ENCODE data around the gene TMEM250. TPM values are rescaled to one million over a fixed set of nuclear protein-coding genes. Genes with fewer than 3 reads are reported as not detected.

The TMEM250 gene
- total RNA-seq, 1 experiment from 2014 or later: 48.4 TPM

DNA sequence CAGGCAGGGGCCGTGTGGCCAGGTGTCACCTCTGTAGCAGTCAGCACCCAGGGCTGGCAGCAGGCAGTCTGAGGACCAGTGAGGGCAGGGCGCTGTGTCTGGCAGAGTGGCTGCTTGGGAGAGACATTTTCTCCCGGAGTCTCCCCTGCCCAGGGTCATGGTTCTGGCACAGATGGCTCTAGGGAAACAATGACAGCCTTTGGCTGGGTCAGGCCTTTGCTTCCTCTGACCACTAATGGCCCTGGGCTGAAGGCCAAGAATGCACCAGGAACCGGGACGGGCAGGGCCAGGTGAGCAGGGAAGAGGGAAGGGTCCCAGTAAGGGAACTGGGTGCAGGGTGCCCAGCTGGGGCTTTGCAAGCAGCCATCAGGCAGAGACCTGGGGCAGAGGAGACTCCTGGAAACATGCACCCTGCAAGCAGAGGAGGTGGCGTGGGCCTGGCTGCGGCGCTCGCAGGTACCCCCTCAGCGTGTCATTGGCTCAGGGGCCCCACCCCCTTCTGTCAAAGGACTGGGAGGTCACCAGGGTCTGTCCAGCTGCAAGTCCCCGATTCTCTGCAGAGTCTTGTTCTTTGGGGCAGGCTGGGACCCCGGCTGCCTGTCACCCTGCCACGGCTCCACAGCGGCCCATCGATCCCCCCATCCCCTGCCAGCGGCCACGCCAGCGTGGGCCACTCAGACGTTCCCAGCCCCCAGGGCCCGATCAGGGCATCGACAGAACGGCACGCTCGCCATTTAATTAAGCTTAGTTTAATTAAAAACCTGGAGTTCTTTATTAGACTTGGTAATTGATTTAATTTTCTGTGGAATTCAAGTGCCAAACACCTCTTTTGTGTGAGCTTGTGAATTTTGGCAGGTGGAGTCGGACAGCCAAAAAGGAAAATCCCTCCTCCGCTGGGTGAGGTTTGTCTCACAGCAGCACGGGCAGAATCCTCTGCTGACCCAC lies 18.9 kb upstream of the TMEM250 start:
- BruUV-seq (replicated peaks): no TSS peak
- H3K27me3 ChIP-seq (replicated peaks; ENCODE audit: insufficient read depth, low read depth, low read length, poor library complexity): no peaks in the 10 kb centered on the region
- CTCF ChIA-PET: interaction anchor here (0.6 to 1.2 kb wide), 2 partner anchors 22 to 28 kb away, joined by 3 to 4 read pairs; no protein-coding TSS in a partner anchor
- no peak for DNase-seq (ENCODE audit: low spot score)
- H3K36me3 ChIP-seq (ENCODE audit: insufficient read depth, low read length, poor library complexity, severe bottlenecking): no peaks in the 10 kb centered on the region
- peaks cover 9% of the 10 kb centered on the region for H3K4me1 ChIP-seq (ENCODE audit: insufficient read depth, low read length, poor library complexity, severe bottlenecking)
- POLR2A ChIA-PET (ENCODE audit: low non-redundant PET): no interaction called here
- no peaks in the 10 kb centered on the region for H3K9me3 ChIP-seq (ENCODE audit: low read depth, low read length, poor library complexity, severe bottlenecking)
- no peak overlapping the region for H3K27ac ChIP-seq (ENCODE audit: low read depth, low read length, poor library complexity, severe bottlenecking)
- no peak for TF ChIP-seq EZH2 (IDR thresholded peaks at IDR 0.05; ENCODE audit: borderline replicate concordance, low read depth, low read length, poor library complexity, severe bottlenecking)
- TF ChIP-seq, protein P1, sequence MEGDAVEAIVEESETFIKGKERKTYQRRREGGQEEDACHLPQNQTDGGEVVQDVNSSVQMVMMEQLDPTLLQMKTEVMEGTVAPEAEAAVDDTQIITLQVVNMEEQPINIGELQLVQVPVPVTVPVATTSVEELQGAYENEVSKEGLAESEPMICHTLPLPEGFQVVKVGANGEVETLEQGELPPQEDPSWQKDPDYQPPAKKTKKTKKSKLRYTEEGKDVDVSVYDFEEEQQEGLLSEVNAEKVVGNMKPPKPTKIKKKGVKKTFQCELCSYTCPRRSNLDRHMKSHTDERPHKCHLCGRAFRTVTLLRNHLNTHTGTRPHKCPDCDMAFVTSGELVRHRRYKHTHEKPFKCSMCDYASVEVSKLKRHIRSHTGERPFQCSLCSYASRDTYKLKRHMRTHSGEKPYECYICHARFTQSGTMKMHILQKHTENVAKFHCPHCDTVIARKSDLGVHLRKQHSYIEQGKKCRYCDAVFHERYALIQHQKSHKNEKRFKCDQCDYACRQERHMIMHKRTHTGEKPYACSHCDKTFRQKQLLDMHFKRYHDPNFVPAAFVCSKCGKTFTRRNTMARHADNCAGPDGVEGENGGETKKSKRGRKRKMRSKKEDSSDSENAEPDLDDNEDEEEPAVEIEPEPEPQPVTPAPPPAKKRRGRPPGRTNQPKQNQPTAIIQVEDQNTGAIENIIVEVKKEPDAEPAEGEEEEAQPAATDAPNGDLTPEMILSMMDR (conservative IDR thresholded peaks at IDR 0.05; ENCODE audit: low read depth, low read length): no peak
- intact Hi-C loops (cut with micrococcal nuclease; ENCODE audit: unreplicated experiment): no loop called here
- no peak overlapping the region for H3K4me3 ChIP-seq (ENCODE audit: low read depth, low read length, poor library complexity, severe bottlenecking)

DNA sequence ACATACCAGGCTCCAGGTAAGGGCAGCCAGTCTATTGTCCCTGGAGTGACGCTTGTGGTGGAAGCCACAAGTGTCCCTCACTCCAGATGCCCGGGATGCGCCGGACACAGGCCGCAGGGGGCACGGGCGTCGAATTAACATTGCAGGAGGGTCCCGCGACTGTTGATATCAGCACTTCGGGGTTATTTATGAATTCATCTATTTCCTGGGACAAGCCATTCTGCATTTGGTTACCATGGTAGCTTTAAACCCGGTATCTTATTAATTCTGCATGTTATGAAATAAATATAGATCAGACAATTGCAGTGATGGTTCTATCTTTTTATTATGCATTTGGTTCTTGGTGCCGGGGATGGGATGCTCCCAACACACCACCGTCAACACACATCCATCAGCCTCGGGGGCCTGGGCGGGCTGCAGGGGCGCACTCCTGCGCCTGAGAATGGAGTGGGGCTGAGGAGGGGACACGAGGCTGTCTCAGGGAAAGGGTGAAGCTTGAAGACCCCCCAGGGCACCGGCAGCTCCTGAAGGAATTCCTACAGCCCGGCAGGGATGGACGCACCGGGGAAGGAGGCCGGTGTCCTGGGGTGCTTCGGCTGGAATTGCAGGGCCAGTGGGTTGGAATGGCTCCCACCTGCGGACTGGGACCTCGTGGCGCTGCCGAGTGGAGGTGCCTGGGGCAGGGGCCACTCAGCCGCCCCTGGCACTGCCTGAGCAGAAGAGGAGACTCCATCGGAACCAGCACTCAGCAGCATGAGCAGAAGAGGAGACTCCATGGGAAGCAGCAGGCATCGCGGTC lies 17.7 kb upstream of the TMEM250 start:
- TF ChIP-seq, protein P1 (conservative IDR thresholded peaks at IDR 0.05; ENCODE audit: low read depth, low read length): no peak
- no peak for TF ChIP-seq EZH2 (IDR thresholded peaks at IDR 0.05; ENCODE audit: borderline replicate concordance, low read depth, low read length, poor library complexity, severe bottlenecking)
- ChIA-PET CTCF (no interaction called here), POLR2A (ENCODE audit: low non-redundant PET) (no interaction called here)
- H3K4me3 ChIP-seq (ENCODE audit: low read depth, low read length, poor library complexity, severe bottlenecking): no peak overlapping the region
- H3K4me1 ChIP-seq (ENCODE audit: insufficient read depth, low read length, poor library complexity, severe bottlenecking): peaks cover 9% of the 10 kb centered on the region
- H3K27me3 ChIP-seq (replicated peaks; ENCODE audit: insufficient read depth, low read depth, low read length, poor library complexity): no peaks in the 10 kb centered on the region
- H3K9me3 ChIP-seq (ENCODE audit: low read depth, low read length, poor library complexity, severe bottlenecking): no peaks in the 10 kb centered on the region
- no TSS peak for BruUV-seq (replicated peaks)
- intact Hi-C loops (cut with micrococcal nuclease; ENCODE audit: unreplicated experiment): no loop called here
- DNase-seq (ENCODE audit: low spot score): no peak
- H3K36me3 ChIP-seq (ENCODE audit: insufficient read depth, low read length, poor library complexity, severe bottlenecking): no peaks in the 10 kb centered on the region
- H3K27ac ChIP-seq (ENCODE audit: low read depth, low read length, poor library complexity, severe bottlenecking): no peak overlapping the region

DNA sequence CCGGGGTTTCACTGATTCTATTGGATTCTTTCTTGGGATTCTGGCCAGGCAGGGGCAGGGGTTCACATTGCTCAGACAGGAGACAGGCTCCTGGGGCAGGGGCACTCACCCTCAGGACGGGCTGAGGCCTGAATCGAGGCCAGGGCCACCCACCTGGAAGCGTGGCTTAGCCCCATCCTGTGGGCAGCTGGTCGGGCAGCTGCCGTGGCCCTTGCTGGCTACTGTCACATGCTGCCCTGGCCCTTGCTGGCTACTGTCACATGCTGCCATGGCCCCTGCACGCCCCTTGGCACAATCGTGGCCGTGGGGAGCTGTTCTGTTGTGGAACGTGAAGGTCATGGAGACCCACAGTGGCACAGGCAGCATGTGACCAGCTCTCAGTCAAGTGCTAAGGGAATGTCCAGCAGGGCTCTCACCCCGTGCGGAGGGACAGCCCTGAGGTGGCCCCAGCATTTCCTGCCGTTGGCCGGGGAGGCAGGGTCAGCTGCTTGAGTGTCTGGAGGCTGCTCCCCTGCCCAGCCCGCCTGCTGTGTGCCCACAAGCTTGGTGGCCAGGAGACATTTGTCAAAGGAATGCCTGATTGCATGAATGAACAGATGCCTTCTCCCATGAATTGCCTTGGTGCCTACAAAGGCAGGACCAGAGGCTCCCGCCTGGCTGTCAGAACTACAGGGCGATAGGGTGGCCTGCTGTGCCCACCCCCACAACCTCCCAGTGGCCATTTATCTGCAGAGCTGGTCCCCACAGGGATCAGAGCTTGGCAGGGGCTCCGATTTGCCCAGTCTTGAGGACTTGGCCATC lies 16.9 kb upstream of the TMEM250 start:
- no peaks in the 10 kb centered on the region for H3K9me3 ChIP-seq (ENCODE audit: low read depth, low read length, poor library complexity, severe bottlenecking)
- no peak overlapping the region for H3K27ac ChIP-seq (ENCODE audit: low read depth, low read length, poor library complexity, severe bottlenecking)
- ChIA-PET CTCF (interaction anchor here (0.6 kb wide), 1 partner anchor 85 kb away, joined by 3 read pairs; no protein-coding TSS in a partner anchor), POLR2A (ENCODE audit: low non-redundant PET) (no interaction called here)
- no TSS peak for BruUV-seq (replicated peaks)
- no peak overlapping the region for H3K4me3 ChIP-seq (ENCODE audit: low read depth, low read length, poor library complexity, severe bottlenecking)
- peaks cover 9% of the 10 kb centered on the region for H3K4me1 ChIP-seq (ENCODE audit: insufficient read depth, low read length, poor library complexity, severe bottlenecking)
- TF ChIP-seq, protein P1 (conservative IDR thresholded peaks at IDR 0.05; ENCODE audit: low read depth, low read length): no peak
- no peak for TF ChIP-seq EZH2 (IDR thresholded peaks at IDR 0.05; ENCODE audit: borderline replicate concordance, low read depth, low read length, poor library complexity, severe bottlenecking)
- no peaks in the 10 kb centered on the region for H3K36me3 ChIP-seq (ENCODE audit: insufficient read depth, low read length, poor library complexity, severe bottlenecking)
- H3K27me3 ChIP-seq (replicated peaks; ENCODE audit: insufficient read depth, low read depth, low read length, poor library complexity): no peaks in the 10 kb centered on the region
- intact Hi-C loops (cut with micrococcal nuclease; ENCODE audit: unreplicated experiment): no loop called here
- DNase-seq (ENCODE audit: low spot score): no peak
